ENCODE data around the gene MCOLN1. TPM values are rescaled to one million over a fixed set of nuclear protein-coding genes. Genes with fewer than 3 reads are reported as not detected.

Gene MCOLN1
- total RNA-seq, 1 experiment from 2014 or later, result 13.1 TPM

DNA sequence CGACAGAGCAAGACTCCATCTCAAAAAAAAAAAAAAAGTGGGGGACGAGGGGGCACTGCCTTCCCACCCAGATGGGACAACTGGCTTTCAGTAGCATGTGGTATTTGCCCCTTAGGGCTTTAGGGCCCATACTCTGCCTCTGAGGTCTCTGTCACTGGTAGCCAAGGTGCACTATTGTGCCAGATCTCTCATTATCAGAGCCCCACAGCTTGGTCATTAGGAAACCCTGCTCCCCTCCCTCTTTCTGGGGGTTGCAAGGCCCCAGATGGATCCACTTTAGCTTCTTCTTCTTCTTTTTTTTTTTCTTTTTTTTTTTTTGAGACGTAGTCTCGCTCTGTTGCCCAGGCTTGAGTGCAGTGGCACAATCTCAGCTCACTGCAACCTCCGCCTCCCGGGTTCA, 17.7 kb upstream of the MCOLN1 start:
- CTCF ChIA-PET, result no interaction called here
- Mint-ChIP-seq H3K27ac (ENCODE audit: unreplicated experiment) (no peak overlapping the region), H3K4me3 (ENCODE audit: low read depth, unreplicated experiment) (no peak overlapping the region), H3K27me3 (ENCODE audit: unreplicated experiment) (peaks cover 6% of the 10 kb centered on the region), H3K4me1 (ENCODE audit: low read depth, unreplicated experiment) (peaks cover 8% of the 10 kb centered on the region), H3K36me3 (ENCODE audit: insufficient read depth, unreplicated experiment) (peaks cover 10% of the 10 kb centered on the region), H3K9me3 (ENCODE audit: low read depth, unreplicated experiment) (no peaks in the 10 kb centered on the region)
- TF ChIP-seq, protein P1, sequence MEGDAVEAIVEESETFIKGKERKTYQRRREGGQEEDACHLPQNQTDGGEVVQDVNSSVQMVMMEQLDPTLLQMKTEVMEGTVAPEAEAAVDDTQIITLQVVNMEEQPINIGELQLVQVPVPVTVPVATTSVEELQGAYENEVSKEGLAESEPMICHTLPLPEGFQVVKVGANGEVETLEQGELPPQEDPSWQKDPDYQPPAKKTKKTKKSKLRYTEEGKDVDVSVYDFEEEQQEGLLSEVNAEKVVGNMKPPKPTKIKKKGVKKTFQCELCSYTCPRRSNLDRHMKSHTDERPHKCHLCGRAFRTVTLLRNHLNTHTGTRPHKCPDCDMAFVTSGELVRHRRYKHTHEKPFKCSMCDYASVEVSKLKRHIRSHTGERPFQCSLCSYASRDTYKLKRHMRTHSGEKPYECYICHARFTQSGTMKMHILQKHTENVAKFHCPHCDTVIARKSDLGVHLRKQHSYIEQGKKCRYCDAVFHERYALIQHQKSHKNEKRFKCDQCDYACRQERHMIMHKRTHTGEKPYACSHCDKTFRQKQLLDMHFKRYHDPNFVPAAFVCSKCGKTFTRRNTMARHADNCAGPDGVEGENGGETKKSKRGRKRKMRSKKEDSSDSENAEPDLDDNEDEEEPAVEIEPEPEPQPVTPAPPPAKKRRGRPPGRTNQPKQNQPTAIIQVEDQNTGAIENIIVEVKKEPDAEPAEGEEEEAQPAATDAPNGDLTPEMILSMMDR (IDR thresholded peaks at IDR 0.05; ENCODE audit: unreplicated experiment), result no peak
- no peak for DNase-seq
- intact Hi-C loops (cut with micrococcal nuclease; ENCODE audit: unreplicated experiment), result no loop called here
- BruUV-seq (replicated peaks), result no TSS peak

DNA sequence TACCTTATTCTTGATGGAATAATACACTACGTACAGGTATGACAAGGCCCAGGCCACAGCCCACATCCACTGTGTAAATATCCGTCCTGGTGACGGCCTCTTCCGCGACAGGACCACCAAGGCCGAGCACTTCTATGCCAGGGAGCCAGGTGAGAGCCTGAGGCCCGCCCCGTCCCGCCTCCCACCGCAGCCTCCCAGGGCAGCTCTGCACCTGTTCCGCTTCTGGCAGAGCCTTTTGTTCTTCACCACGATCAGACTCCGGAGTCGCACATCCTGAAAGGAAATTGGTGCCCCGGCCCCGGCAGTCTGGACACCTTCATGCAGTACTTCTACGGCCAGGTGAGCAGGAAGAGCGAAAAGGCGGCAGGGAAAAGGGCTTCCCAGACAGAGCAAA, 17.1 kb upstream of the MCOLN1 start:
- no peak overlapping the region for H3K4me3 Mint-ChIP-seq (ENCODE audit: low read depth, unreplicated experiment)
- no peaks in the 10 kb centered on the region for H3K9me3 Mint-ChIP-seq (ENCODE audit: low read depth, unreplicated experiment)
- no TSS peak for BruUV-seq (replicated peaks)
- intact Hi-C loops (cut with micrococcal nuclease; ENCODE audit: unreplicated experiment), result no loop called here
- H3K36me3 Mint-ChIP-seq (ENCODE audit: insufficient read depth, unreplicated experiment), result peaks cover 10% of the 10 kb centered on the region
- TF ChIP-seq, protein P1 (IDR thresholded peaks at IDR 0.05; ENCODE audit: unreplicated experiment), result no peak
- H3K27ac Mint-ChIP-seq (ENCODE audit: unreplicated experiment), result no peak overlapping the region
- CTCF ChIA-PET, result no interaction called here
- no peak for DNase-seq
- peaks cover 8% of the 10 kb centered on the region for H3K4me1 Mint-ChIP-seq (ENCODE audit: low read depth, unreplicated experiment)
- peaks cover 11% of the 10 kb centered on the region for H3K27me3 Mint-ChIP-seq (ENCODE audit: unreplicated experiment)

DNA sequence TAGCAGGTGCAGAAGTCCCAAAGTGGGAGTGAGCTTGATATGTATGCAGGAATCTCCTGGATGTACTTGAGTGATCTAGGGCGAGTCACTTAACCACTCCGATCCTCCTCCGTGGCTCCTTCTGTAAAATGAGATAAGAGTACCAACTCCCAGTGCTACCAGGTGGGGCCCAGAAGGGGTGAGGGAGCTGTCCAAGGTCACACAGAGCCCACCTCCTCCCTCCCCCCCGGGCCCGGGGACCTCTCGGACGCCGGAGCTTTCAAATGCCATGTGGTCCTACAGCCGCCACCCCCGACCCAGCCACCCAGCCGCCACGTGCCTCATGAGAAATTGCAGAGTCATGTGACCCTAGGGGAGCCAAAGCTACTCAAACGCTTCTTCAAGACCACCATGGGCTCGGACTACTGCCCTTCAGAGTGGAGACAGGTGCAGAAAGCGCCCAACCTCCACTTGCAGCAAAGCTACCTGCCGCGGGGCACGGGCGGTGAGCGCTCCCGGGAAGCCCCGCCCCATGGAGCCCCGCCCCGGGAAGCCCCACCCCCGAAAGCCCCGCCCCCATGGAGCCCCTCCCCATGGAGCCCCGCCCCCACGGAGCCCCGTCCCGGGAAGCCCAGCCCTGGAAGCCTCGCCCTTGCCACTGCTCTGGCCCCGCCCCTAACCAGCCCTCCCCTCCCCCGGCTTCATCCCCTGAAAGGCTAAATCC, 16.6 kb upstream of the MCOLN1 start:
- no TSS peak for BruUV-seq (replicated peaks)
- TF ChIP-seq, protein P1 (IDR thresholded peaks at IDR 0.05; ENCODE audit: unreplicated experiment), result no peak
- Mint-ChIP-seq H3K9me3 (ENCODE audit: low read depth, unreplicated experiment) (no peaks in the 10 kb centered on the region), H3K4me3 (ENCODE audit: low read depth, unreplicated experiment) (no peak overlapping the region), H3K4me1 (ENCODE audit: low read depth, unreplicated experiment) (peaks cover 8% of the 10 kb centered on the region), H3K27me3 (ENCODE audit: unreplicated experiment) (peaks cover 12% of the 10 kb centered on the region), H3K27ac (ENCODE audit: unreplicated experiment) (no peak overlapping the region), H3K36me3 (ENCODE audit: insufficient read depth, unreplicated experiment) (peaks cover 10% of the 10 kb centered on the region)
- CTCF ChIA-PET, result interaction anchor here (0.8 kb wide), 2 partner anchors 8 to 124 kb away, joined by 6 read pairs; partner anchors contain the start of genes PET100 and XAB2
- peak; percentile 22 for DNase-seq
- intact Hi-C loops (cut with micrococcal nuclease; ENCODE audit: unreplicated experiment), result no loop called here

DNA sequence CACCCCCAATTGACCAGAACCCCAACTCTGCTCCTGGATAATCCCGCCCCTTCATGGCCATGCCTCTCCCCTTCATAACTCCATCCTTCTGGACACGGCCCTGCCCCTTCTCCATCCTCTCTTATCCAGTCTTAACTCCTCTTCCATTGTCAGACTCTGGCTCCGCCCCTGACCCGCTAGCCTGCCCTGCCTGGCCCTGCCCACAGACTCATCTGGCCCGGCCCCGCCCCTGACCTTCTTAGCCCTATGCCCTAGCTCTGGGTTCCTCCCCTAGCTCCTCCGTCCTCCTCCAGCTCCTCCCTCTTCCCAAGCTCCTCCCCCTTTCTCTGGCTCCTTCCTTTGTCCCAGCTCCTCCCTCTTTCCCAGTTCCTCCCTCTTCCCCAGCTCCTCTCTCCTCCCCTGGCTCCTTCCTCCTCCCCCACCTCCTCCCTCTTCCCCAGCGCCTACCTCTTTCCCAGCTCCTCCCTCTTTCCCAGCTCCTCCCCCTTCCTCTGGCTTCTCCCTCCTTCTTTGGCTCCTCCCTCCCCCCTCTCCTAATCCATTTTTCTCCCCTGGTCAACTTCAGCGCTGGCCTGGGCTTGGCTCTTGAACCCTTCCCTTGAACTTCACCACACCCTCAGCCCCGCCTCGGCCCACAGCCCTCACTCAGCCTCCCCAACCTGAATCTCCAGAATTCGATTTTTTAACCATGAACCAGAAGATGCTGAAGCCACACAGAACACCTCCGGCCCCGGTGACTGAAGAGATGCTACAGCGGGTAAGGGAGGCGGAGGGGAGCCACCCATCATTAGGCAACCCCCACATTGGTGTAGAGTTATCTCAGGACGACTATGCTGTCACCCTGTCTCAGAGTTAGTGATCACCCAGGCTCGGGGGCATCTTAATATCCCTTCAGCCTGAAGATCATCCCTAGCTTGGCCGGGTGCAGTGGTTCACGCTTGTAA, 15.8 kb upstream of the MCOLN1 start:
- intact Hi-C loops (cut with micrococcal nuclease; ENCODE audit: unreplicated experiment), result no loop called here
- DNase-seq, result peak; percentile 69
- TF ChIP-seq, protein P1 (IDR thresholded peaks at IDR 0.05; ENCODE audit: unreplicated experiment), result no peak
- Mint-ChIP-seq H3K36me3 (ENCODE audit: insufficient read depth, unreplicated experiment) (peaks cover 5% of the 10 kb centered on the region), H3K4me1 (ENCODE audit: low read depth, unreplicated experiment) (peaks cover 8% of the 10 kb centered on the region), H3K4me3 (ENCODE audit: low read depth, unreplicated experiment) (no peak overlapping the region), H3K9me3 (ENCODE audit: low read depth, unreplicated experiment) (no peaks in the 10 kb centered on the region), H3K27ac (ENCODE audit: unreplicated experiment) (peak overlapping the region; percentile 36), H3K27me3 (ENCODE audit: unreplicated experiment) (peaks cover 12% of the 10 kb centered on the region)
- CTCF ChIA-PET, result interaction anchor here (0.8 kb wide), 2 partner anchors 9 to 123 kb away, joined by 6 read pairs; partner anchors contain the start of genes PET100 and XAB2
- BruUV-seq (replicated peaks), result no TSS peak
